Erythroblast (primary cell): ENCODE results near the gene RALGPS1.

Experiments used
- GATA1 ChIP-seq: IDR thresholded peaks from 2 replicates; pipeline ENCODE4 v1.6.1; 2011; ENCODE audit warnings: low read depth, mild to moderate bottlenecking, control low read depth, low read length, moderate library complexity
- POLR2A ChIP-seq: IDR thresholded peaks from 2 replicates; pipeline ENCODE4 v1.6.1; 2011; ENCODE audit warnings: mild to moderate bottlenecking, low read length

GRCh38 chr9:127221695-127222094 lies 307.1 kb downstream of the RALGPS1 start:
- TF ChIP-seq POLR2A (no peak), GATA1 (no peak)
